Measurements from ENCODE around the gene BCAN.

GRCh38 chr1:156703336-156703735 is 61.4 kb downstream of the BCAN start:
- TF ChIP-seq CTCF (conservative IDR thresholded peaks at IDR 0.05 in 1 of 2, IDR thresholded peaks at IDR 0.05 in 1 of 2; ENCODE audit: extremely low read depth in 1 of 2, insufficient read depth in 1 of 2, low read depth in 1 of 2, low read length in 2 of 2) (no peak), EZH2 (IDR thresholded peaks at IDR 0.05; ENCODE audit: borderline replicate concordance, low read length) (no peak)
